Activated T-cell treated with anti-CD3 and anti-CD28 coated beads, Interleukin-2, amount 50 U/mL, for 4 hours (primary cell): ENCODE measurements around the gene CD151. TPM values are rescaled to one million over a fixed set of nuclear protein-coding genes. Genes with fewer than 3 reads are reported as not detected.

ENCODE experiments used
- ATAC-seq, 2 donors: fragments of 200-7000 bp; cut with Tn5 transposase; one replicate each; pipeline ENCODE4 v1.10.0; 2021
- DNase-seq: peaks from one replicate; pipeline ENCODE4 v3.0.0-alpha.2; 2020
- H3K27me3 Mint-ChIP-seq: one replicate; pipeline ENCODE4 v1.8.0; 2021; ENCODE audit warnings: low read depth, mixed read lengths
- H3K36me3 Mint-ChIP-seq: one replicate; pipeline ENCODE4 v1.8.0; 2022; ENCODE audit warnings: mixed read lengths; ENCODE audit not compliant: insufficient read depth
- H3K4me1 Mint-ChIP-seq: one replicate; pipeline ENCODE4 v1.8.0; 2021; ENCODE audit warnings: low read depth, mixed read lengths
- H3K4me3 Mint-ChIP-seq: one replicate; pipeline ENCODE4 v1.8.0; 2021; ENCODE audit warnings: mild to moderate bottlenecking, moderate library complexity, mixed read lengths
- H3K9me3 Mint-ChIP-seq: one replicate; pipeline ENCODE4 v1.8.0; 2021; ENCODE audit warnings: mixed read lengths
- total RNA-seq, 3 donors: library from RNA; stranded (reverse); gene quantifications; one replicate each; pipeline ENCODE4 v1.2.1, GENCODE V29; 2021

CD151 gene
- total RNA-seq, 3 donors from 2014 or later: 33.5 to 39.2 (median 35.6) TPM

GRCh38 chr11:827146-827896 is 5.4 kb upstream of the CD151 start:
- H3K36me3 Mint-ChIP-seq: peaks cover 9% of the 10 kb centered on the region
- no peaks in the 10 kb centered on the region for H3K9me3 Mint-ChIP-seq
- peaks cover 48% of the 10 kb centered on the region for H3K27me3 Mint-ChIP-seq
- ATAC-seq (peak in 1 of 2 donors; percentile 10), DNase-seq (no peak)
- peaks cover 27% of the 10 kb centered on the region for H3K4me1 Mint-ChIP-seq
- peak overlapping the region; percentile 51 for H3K4me3 Mint-ChIP-seq

- DNase-seq: no peak
- Mint-ChIP-seq H3K36me3 (peaks cover 9% of the 10 kb centered on the region), H3K9me3 (no peaks in the 10 kb centered on the region)
Measured at GRCh38 chr11:827897-828192, 4.9 kb upstream of the CD151 start, which contains the start of gene CRACR2B. Gene CRACR2B (plus strand): TSS chr11:827919. CDS start chr11:828608, 689 bp downstream.

GRCh38 chr11:828506-829175 is 4.1 kb upstream of the CD151 start:
- Mint-ChIP-seq H3K36me3 (peaks cover 7% of the 10 kb centered on the region), H3K9me3 (no peaks in the 10 kb centered on the region), H3K27me3 (peaks cover 48% of the 10 kb centered on the region), H3K4me3 (no peak overlapping the region), H3K4me1 (peaks cover 26% of the 10 kb centered on the region)
- ATAC-seq (no peak), DNase-seq (no peak)

More at GRCh38 chr11:827897-828192, 4.9 kb upstream of the CD151 start, which contains the start of gene CRACR2B:
- Mint-ChIP-seq H3K4me1 (peaks cover 26% of the 10 kb centered on the region), H3K4me3 (peak within 1 kb of the TSS; percentile 51), H3K27me3 (peaks cover 48% of the 10 kb centered on the region)
- no peak for ATAC-seq

GRCh38 chr11:829176-829846 is 3.4 kb upstream of the CD151 start:
- no peaks in the 10 kb centered on the region for H3K9me3 Mint-ChIP-seq
- no peak for ATAC-seq

GRCh38 chr11:829847-830294 is 2.9 kb upstream of the CD151 start:
- Mint-ChIP-seq H3K27me3 (peaks cover 48% of the 10 kb centered on the region), H3K9me3 (no peaks in the 10 kb centered on the region), H3K4me3 (peak overlapping the region; percentile 38), H3K4me1 (peaks cover 31% of the 10 kb centered on the region), H3K36me3 (peaks cover 5% of the 10 kb centered on the region)
- peak; percentile 5 to 12 for ATAC-seq
- DNase-seq: no peak

More at GRCh38 chr11:829176-829846, 3.4 kb upstream of the CD151 start:
- H3K4me1 Mint-ChIP-seq: peaks cover 29% of the 10 kb centered on the region
- H3K27me3 Mint-ChIP-seq: peaks cover 48% of the 10 kb centered on the region
- H3K4me3 Mint-ChIP-seq: peak overlapping the region; percentile 38
- no peak for DNase-seq
- peaks cover 7% of the 10 kb centered on the region for H3K36me3 Mint-ChIP-seq

- peaks cover 31% of the 10 kb centered on the region for H3K4me1 Mint-ChIP-seq
Measured at GRCh38 chr11:830295-831117, 2.2 kb upstream of the CD151 start.

GRCh38 chr11:831118-831864 is 1.5 kb upstream of the CD151 start:
- peaks cover 44% of the 10 kb centered on the region for H3K27me3 Mint-ChIP-seq
- no peaks in the 10 kb centered on the region for H3K36me3 Mint-ChIP-seq
- ATAC-seq (no peak), DNase-seq (no peak)
- peaks cover 31% of the 10 kb centered on the region for H3K4me1 Mint-ChIP-seq
- H3K4me3 Mint-ChIP-seq: peak overlapping the region; percentile 51
- H3K9me3 Mint-ChIP-seq: no peaks in the 10 kb centered on the region

More at GRCh38 chr11:830295-831117, 2.2 kb upstream of the CD151 start:
- no peaks in the 10 kb centered on the region for H3K36me3 Mint-ChIP-seq
- no peaks in the 10 kb centered on the region for H3K9me3 Mint-ChIP-seq
- peak overlapping the region; percentile 51 for H3K4me3 Mint-ChIP-seq
- peak; percentile 41 for DNase-seq
- H3K27me3 Mint-ChIP-seq: peaks cover 44% of the 10 kb centered on the region
- peak; percentile 53 to 55 for ATAC-seq

- no peak for ATAC-seq
- Mint-ChIP-seq H3K27me3 (peaks cover 42% of the 10 kb centered on the region), H3K4me3 (peak overlapping the region; percentile 42), H3K9me3 (no peaks in the 10 kb centered on the region), H3K36me3 (no peaks in the 10 kb centered on the region), H3K4me1 (peaks cover 27% of the 10 kb centered on the region)
- no peak for DNase-seq
Measured at GRCh38 chr11:831961-832528, 707 bp upstream of the CD151 start.

- Mint-ChIP-seq H3K27me3 (peaks cover 34% of the 10 kb centered on the region), H3K4me3 (peak overlapping the region; percentile 62), H3K9me3 (no peaks in the 10 kb centered on the region), H3K36me3 (no peaks in the 10 kb centered on the region), H3K4me1 (peaks cover 23% of the 10 kb centered on the region)
- no peak for DNase-seq
- peak; percentile 32 to 34 for ATAC-seq
Measured at GRCh38 chr11:833114-833791, 501 bp downstream of the CD151 start.

- no peak for DNase-seq
- no peaks in the 10 kb centered on the region for H3K9me3 Mint-ChIP-seq
- no peaks in the 10 kb centered on the region for H3K36me3 Mint-ChIP-seq
- peaks cover 28% of the 10 kb centered on the region for H3K27me3 Mint-ChIP-seq
- ATAC-seq: no peak
- peaks cover 23% of the 10 kb centered on the region for H3K4me1 Mint-ChIP-seq
- H3K4me3 Mint-ChIP-seq: peak overlapping the region; percentile 62
Measured at GRCh38 chr11:833849-834311, 1.1 kb downstream of the CD151 start.

GRCh38 chr11:834371-835316 is 1.9 kb downstream of the CD151 start:
- Mint-ChIP-seq H3K27me3 (peaks cover 20% of the 10 kb centered on the region), H3K9me3 (no peaks in the 10 kb centered on the region), H3K4me1 (peaks cover 15% of the 10 kb centered on the region), H3K36me3 (no peaks in the 10 kb centered on the region), H3K4me3 (peak overlapping the region; percentile 62)
- ATAC-seq: no peak
- DNase-seq: no peak

- Mint-ChIP-seq H3K4me1 (peaks cover 24% of the 10 kb centered on the region), H3K9me3 (no peaks in the 10 kb centered on the region), H3K4me3 (no peak overlapping the region), H3K27me3 (peaks cover 9% of the 10 kb centered on the region), H3K36me3 (no peaks in the 10 kb centered on the region)
- no peak for DNase-seq
- no peak for ATAC-seq
Measured at GRCh38 chr11:836274-836673, 3.5 kb downstream of the CD151 start.
